ENCODE results near the gene NUP205.

DNA sequence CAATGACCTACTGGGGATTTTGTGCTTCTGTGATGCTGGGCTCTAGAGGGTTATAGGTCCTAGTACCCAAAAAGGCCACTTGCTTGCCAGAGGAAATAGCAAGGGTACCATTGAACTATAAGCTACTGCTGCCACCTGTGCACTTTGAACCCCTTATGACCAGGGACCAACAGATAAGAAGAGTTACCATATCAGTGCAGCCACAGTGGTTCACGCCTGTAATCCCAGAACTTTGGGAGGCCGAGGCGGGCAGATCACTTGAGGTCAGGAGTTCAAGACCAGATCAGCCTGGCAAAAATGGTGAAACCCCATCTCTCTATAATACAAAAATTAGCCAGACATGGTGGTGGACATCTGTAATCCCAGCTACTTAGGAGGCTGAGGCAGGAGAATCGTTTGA lies 32.3 kb upstream of the NUP205 start:
- TF ChIP-seq ZFHX2 (tag by site-specific recombination; conservative IDR thresholded peaks at IDR 0.05): no peak
- TF ChIP-seq, protein P1, sequence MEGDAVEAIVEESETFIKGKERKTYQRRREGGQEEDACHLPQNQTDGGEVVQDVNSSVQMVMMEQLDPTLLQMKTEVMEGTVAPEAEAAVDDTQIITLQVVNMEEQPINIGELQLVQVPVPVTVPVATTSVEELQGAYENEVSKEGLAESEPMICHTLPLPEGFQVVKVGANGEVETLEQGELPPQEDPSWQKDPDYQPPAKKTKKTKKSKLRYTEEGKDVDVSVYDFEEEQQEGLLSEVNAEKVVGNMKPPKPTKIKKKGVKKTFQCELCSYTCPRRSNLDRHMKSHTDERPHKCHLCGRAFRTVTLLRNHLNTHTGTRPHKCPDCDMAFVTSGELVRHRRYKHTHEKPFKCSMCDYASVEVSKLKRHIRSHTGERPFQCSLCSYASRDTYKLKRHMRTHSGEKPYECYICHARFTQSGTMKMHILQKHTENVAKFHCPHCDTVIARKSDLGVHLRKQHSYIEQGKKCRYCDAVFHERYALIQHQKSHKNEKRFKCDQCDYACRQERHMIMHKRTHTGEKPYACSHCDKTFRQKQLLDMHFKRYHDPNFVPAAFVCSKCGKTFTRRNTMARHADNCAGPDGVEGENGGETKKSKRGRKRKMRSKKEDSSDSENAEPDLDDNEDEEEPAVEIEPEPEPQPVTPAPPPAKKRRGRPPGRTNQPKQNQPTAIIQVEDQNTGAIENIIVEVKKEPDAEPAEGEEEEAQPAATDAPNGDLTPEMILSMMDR (tag by site-specific recombination; IDR thresholded peaks at IDR 0.05): no peak
- TF ChIP-seq, protein P2, sequence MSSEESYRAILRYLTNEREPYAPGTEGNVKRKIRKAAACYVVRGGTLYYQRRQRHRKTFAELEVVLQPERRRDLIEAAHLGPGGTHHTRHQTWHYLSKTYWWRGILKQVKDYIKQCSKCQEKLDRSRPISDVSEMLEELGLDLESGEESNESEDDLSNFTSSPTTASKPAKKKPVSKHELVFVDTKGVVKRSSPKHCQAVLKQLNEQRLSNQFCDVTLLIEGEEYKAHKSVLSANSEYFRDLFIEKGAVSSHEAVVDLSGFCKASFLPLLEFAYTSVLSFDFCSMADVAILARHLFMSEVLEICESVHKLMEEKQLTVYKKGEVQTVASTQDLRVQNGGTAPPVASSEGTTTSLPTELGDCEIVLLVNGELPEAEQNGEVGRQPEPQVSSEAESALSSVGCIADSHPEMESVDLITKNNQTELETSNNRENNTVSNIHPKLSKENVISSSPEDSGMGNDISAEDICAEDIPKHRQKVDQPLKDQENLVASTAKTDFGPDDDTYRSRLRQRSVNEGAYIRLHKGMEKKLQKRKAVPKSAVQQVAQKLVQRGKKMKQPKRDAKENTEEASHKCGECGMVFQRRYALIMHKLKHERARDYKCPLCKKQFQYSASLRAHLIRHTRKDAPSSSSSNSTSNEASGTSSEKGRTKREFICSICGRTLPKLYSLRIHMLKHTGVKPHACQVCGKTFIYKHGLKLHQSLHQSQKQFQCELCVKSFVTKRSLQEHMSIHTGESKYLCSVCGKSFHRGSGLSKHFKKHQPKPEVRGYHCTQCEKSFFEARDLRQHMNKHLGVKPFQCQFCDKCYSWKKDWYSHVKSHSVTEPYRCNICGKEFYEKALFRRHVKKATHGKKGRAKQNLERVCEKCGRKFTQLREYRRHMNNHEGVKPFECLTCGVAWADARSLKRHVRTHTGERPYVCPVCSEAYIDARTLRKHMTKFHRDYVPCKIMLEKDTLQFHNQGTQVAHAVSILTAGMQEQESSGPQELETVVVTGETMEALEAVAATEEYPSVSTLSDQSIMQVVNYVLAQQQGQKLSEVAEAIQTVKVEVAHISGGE (tag by site-specific recombination; conservative IDR thresholded peaks at IDR 0.05; ENCODE audit: low read depth): no peak

All from HEK293 (cell line).